KMS-11 (cell line): Measurements from ENCODE around the gene KCTD21.

ENCODE experiments used
- H2AFZ ChIP-seq: fragments of 200-600 bp; sonication (generic); 2 replicates; pipeline ENCODE4 v1.6.1; 2016; ENCODE audit warnings: antibody characterized with exemption, mixed run types, low read depth
- H3K27ac ChIP-seq: fragments of 200-600 bp; sonication (generic); 2 replicates; pipeline ENCODE4 v1.6.1; 2016; ENCODE audit warnings: mild to moderate bottlenecking, mixed run types
- H3K27me3 ChIP-seq: fragments of 200-600 bp; sonication (generic); 2 replicates; pipeline ENCODE4 v1.6.1; 2017; ENCODE audit warnings: mild to moderate bottlenecking, low read depth, mixed run types, moderate library complexity; ENCODE audit not compliant: insufficient read depth
- H3K36me3 ChIP-seq: fragments of 200-600 bp; sonication (generic); 2 replicates; pipeline ENCODE4 v1.6.1; 2017; ENCODE audit warnings: mild to moderate bottlenecking, mixed run types; ENCODE audit not compliant: insufficient read depth
- H3K4me1 ChIP-seq: fragments of 200-600 bp; sonication (generic); 2 replicates; pipeline ENCODE4 v1.6.1; 2016; ENCODE audit warnings: mild to moderate bottlenecking, low read depth, mixed run types; ENCODE audit not compliant: poor library complexity, severe bottlenecking
- H3K4me2 ChIP-seq: fragments of 200-600 bp; sonication (generic); 2 replicates; pipeline ENCODE4 v1.7.0; 2016; ENCODE audit warnings: mild to moderate bottlenecking, mixed run types
- H3K4me3 ChIP-seq: fragments of 200-600 bp; sonication (generic); IDR thresholded peaks from 2 replicates; pipeline ENCODE4 v1.6.1; 2017; ENCODE audit warnings: low read depth, low read length, mixed read lengths; ENCODE audit not compliant: insufficient read depth
- H3K79me2 ChIP-seq: fragments of 200-600 bp; sonication (generic); 2 replicates; pipeline ENCODE4 v1.6.1; 2016; ENCODE audit warnings: low read depth, mixed run types; ENCODE audit not compliant: insufficient read depth
- H3K9ac ChIP-seq: fragments of 200-600 bp; sonication (generic); 2 replicates; pipeline ENCODE4 v1.6.1; 2016; ENCODE audit warnings: mild to moderate bottlenecking, mixed run types
- H4K20me1 ChIP-seq: fragments of 200-600 bp; sonication (generic); 2 replicates; pipeline ENCODE4 v1.6.1; 2016; ENCODE audit warnings: mild to moderate bottlenecking, mixed run types; ENCODE audit not compliant: insufficient read depth
- TF ChIP-seq, protein P1 (sequence below): fragments of 200-600 bp; sonication (generic); conservative IDR thresholded peaks from 2 replicates; pipeline ENCODE4 v1.6.1; 2017; ENCODE audit warnings: low read depth, mild to moderate bottlenecking, antibody characterized with exemption, low read length, moderate library complexity, mixed read lengths

KCTD21 gene

DNA sequence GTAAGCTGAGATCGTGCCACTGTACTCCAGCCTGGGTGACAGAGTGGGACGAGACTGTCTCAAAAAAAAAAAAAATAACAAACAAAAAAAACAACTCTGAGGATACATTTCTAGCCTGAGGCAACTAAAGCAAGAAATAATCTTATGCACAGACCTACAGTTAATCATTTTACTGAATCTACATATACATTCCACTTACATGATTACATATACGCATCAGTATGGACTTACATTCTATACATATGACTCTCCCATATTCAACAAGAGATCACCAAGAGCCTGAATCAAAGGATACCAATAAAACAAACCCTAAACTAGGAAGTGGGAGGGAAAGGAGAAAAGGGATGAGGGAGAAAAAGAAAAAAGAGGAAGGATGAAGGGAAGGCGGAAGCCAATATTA lies 50.1 kb downstream of the KCTD21 start:
- peaks cover 5% of the 10 kb centered on the region; the same call in 1 of the 2 replicates for H3K36me3 ChIP-seq
- TF ChIP-seq, protein P1, sequence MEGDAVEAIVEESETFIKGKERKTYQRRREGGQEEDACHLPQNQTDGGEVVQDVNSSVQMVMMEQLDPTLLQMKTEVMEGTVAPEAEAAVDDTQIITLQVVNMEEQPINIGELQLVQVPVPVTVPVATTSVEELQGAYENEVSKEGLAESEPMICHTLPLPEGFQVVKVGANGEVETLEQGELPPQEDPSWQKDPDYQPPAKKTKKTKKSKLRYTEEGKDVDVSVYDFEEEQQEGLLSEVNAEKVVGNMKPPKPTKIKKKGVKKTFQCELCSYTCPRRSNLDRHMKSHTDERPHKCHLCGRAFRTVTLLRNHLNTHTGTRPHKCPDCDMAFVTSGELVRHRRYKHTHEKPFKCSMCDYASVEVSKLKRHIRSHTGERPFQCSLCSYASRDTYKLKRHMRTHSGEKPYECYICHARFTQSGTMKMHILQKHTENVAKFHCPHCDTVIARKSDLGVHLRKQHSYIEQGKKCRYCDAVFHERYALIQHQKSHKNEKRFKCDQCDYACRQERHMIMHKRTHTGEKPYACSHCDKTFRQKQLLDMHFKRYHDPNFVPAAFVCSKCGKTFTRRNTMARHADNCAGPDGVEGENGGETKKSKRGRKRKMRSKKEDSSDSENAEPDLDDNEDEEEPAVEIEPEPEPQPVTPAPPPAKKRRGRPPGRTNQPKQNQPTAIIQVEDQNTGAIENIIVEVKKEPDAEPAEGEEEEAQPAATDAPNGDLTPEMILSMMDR = no peak

DNA sequence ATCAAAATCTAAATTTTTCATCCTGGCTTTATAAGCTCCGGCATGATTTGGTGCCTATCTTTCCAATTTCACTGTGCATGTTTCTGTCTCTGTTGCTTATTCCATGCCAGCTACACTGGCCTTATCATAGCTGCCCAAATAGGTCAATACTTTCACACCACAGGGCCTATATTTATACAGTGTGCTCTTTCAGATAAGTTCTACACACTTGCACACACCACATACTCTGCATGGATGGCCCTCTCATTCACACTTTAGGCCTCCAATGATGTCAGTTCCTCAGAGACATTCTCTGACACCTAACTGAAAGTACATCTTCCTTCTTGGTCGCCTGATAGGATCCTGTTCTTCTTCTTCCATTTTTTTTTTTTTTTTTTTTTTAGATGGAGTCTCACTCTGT lies 56.0 kb downstream of the KCTD21 start:
- no peak overlapping the region for H3K4me3 ChIP-seq
- no peaks in the 10 kb centered on the region; the same call in 1 of the 2 replicates for H3K36me3 ChIP-seq
- no peak overlapping the region for H3K9ac ChIP-seq
- no peak overlapping the region for H3K4me2 ChIP-seq
- peaks cover 4% of the 10 kb centered on the region; the same call in 1 of the 2 replicates for H3K79me2 ChIP-seq
- H3K4me1 ChIP-seq = peaks cover 5% of the 10 kb centered on the region
- no peaks in the 10 kb centered on the region for H3K27me3 ChIP-seq
- H4K20me1 ChIP-seq = no peaks in the 10 kb centered on the region
- H3K27ac ChIP-seq = no peak overlapping the region
- H2AFZ ChIP-seq = no peak overlapping the region
- TF ChIP-seq, protein P1 = no peak

More for the DNA sequence above, 50.1 kb downstream of the KCTD21 start:
- Histone ChIP-seq H3K4me3 (no peak overlapping the region), H3K4me1 (peaks cover 28% of the 10 kb centered on the region), H3K27me3 (no peaks in the 10 kb centered on the region), H2AFZ (no peak overlapping the region), H3K9ac (no peak overlapping the region), H3K4me2 (peak overlapping the region; percentile 75), H4K20me1 (no peaks in the 10 kb centered on the region), H3K27ac (no peak overlapping the region), H3K79me2 (peaks cover 23% of the 10 kb centered on the region; the same call in 1 of the 2 replicates)

DNA sequence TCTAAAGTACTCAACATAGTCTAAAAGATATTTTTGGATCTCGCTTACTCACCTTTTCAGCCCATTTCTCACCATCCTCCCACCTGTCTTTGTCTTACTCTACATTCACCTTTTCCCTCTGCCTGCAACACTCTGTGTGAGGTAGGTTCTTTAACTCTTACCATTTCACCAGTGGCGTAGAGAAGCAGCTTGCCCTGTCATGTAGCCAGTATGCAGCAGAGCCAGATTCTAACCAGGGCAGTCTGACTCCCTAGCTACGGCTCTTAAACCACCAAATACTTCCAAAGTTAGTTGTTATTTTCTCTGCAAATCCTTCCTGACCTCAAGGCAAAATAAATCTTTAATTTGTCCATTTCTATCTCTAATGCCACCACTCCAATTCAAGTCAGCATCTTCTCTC lies 56.5 kb downstream of the KCTD21 start:
- Histone ChIP-seq H3K4me3 (no peak overlapping the region), H3K9ac (no peak overlapping the region), H3K27me3 (no peaks in the 10 kb centered on the region), H3K4me1 (no peaks in the 10 kb centered on the region), H3K27ac (no peak overlapping the region), H3K36me3 (no peaks in the 10 kb centered on the region), H3K4me2 (no peak overlapping the region), H2AFZ (no peak overlapping the region), H3K79me2 (no peaks in the 10 kb centered on the region), H4K20me1 (no peaks in the 10 kb centered on the region)
- TF ChIP-seq, protein P1 = no peak

DNA sequence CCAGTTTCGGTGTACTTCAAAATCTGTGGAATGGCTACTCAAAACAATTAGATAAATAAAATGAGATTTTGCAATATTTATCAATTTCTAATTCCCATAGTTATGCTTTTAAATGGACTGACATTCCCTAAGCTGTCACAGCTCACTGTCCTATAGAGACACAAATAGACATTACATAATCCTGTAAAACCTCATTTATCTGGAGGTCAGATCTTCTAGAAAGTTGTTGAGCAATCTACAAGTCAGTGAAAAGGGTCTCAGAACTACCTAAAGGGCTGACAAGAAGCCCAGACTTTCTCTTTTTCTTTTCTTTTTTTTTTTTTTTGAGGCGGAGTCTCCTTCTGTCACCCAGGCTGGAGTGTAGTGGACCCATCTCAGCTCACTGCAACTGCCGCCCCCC lies 61.0 kb downstream of the KCTD21 start:
- no peaks in the 10 kb centered on the region for H4K20me1 ChIP-seq
- TF ChIP-seq, protein P1 = no peak
- no peak overlapping the region for H2AFZ ChIP-seq
- H3K4me2 ChIP-seq = no peak overlapping the region
- peaks cover 6% of the 10 kb centered on the region; the same call in 1 of the 2 replicates for H3K36me3 ChIP-seq
- no peaks in the 10 kb centered on the region for H3K27me3 ChIP-seq
- no peaks in the 10 kb centered on the region for H3K4me1 ChIP-seq
- H3K9ac ChIP-seq = no peak overlapping the region
- no peak overlapping the region for H3K27ac ChIP-seq
- H3K79me2 ChIP-seq = no peaks in the 10 kb centered on the region
- H3K4me3 ChIP-seq = no peak overlapping the region
